ENCODE data around the gene LY6G6F.

- TF ChIP-seq JUND (IDR thresholded peaks at IDR 0.05) (no peak), GATA2 (CRISPR knock-in tag; IDR thresholded peaks at IDR 0.05) (no peak), MEF2A (IDR thresholded peaks at IDR 0.05; ENCODE audit: borderline replicate concordance, low read depth) (no peak), SMC3 (IDR thresholded peaks at IDR 0.05; ENCODE audit: low read depth, low read length) (no peak), GABPA (IDR thresholded peaks at IDR 0.05; ENCODE audit: low read depth) (no peak), FOXM1 (IDR thresholded peaks at IDR 0.05; ENCODE audit: low read depth) (no peak), EZH2phosphoT487 (IDR thresholded peaks at IDR 0.05; ENCODE audit: borderline replicate concordance, low read depth) (no peak)
- TF ChIP-seq, protein P1, sequence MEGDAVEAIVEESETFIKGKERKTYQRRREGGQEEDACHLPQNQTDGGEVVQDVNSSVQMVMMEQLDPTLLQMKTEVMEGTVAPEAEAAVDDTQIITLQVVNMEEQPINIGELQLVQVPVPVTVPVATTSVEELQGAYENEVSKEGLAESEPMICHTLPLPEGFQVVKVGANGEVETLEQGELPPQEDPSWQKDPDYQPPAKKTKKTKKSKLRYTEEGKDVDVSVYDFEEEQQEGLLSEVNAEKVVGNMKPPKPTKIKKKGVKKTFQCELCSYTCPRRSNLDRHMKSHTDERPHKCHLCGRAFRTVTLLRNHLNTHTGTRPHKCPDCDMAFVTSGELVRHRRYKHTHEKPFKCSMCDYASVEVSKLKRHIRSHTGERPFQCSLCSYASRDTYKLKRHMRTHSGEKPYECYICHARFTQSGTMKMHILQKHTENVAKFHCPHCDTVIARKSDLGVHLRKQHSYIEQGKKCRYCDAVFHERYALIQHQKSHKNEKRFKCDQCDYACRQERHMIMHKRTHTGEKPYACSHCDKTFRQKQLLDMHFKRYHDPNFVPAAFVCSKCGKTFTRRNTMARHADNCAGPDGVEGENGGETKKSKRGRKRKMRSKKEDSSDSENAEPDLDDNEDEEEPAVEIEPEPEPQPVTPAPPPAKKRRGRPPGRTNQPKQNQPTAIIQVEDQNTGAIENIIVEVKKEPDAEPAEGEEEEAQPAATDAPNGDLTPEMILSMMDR (IDR thresholded peaks at IDR 0.05) = no peak
- TF ChIP-seq, protein P2, sequence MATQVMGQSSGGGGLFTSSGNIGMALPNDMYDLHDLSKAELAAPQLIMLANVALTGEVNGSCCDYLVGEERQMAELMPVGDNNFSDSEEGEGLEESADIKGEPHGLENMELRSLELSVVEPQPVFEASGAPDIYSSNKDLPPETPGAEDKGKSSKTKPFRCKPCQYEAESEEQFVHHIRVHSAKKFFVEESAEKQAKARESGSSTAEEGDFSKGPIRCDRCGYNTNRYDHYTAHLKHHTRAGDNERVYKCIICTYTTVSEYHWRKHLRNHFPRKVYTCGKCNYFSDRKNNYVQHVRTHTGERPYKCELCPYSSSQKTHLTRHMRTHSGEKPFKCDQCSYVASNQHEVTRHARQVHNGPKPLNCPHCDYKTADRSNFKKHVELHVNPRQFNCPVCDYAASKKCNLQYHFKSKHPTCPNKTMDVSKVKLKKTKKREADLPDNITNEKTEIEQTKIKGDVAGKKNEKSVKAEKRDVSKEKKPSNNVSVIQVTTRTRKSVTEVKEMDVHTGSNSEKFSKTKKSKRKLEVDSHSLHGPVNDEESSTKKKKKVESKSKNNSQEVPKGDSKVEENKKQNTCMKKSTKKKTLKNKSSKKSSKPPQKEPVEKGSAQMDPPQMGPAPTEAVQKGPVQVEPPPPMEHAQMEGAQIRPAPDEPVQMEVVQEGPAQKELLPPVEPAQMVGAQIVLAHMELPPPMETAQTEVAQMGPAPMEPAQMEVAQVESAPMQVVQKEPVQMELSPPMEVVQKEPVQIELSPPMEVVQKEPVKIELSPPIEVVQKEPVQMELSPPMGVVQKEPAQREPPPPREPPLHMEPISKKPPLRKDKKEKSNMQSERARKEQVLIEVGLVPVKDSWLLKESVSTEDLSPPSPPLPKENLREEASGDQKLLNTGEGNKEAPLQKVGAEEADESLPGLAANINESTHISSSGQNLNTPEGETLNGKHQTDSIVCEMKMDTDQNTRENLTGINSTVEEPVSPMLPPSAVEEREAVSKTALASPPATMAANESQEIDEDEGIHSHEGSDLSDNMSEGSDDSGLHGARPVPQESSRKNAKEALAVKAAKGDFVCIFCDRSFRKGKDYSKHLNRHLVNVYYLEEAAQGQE (IDR thresholded peaks at IDR 0.05; ENCODE audit: low read depth, low read length) = no peak
- TF ChIP-seq, protein P3, sequence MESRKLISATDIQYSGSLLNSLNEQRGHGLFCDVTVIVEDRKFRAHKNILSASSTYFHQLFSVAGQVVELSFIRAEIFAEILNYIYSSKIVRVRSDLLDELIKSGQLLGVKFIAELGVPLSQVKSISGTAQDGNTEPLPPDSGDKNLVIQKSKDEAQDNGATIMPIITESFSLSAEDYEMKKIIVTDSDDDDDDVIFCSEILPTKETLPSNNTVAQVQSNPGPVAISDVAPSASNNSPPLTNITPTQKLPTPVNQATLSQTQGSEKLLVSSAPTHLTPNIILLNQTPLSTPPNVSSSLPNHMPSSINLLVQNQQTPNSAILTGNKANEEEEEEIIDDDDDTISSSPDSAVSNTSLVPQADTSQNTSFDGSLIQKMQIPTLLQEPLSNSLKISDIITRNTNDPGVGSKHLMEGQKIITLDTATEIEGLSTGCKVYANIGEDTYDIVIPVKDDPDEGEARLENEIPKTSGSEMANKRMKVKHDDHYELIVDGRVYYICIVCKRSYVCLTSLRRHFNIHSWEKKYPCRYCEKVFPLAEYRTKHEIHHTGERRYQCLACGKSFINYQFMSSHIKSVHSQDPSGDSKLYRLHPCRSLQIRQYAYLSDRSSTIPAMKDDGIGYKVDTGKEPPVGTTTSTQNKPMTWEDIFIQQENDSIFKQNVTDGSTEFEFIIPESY (IDR thresholded peaks at IDR 0.05; ENCODE audit: borderline replicate concordance, low read depth) = no peak
- TF ChIP-seq, protein P4, sequence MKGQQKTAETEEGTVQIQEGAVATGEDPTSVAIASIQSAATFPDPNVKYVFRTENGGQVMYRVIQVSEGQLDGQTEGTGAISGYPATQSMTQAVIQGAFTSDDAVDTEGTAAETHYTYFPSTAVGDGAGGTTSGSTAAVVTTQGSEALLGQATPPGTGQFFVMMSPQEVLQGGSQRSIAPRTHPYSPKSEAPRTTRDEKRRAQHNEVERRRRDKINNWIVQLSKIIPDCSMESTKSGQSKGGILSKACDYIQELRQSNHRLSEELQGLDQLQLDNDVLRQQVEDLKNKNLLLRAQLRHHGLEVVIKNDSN (IDR thresholded peaks at IDR 0.05; ENCODE audit: borderline replicate concordance, low read depth) = no peak
Measured at GRCh38 chr6:31749301-31750036, 42.8 kb downstream of the LY6G6F start.
